Stimulated activated CD4-positive, alpha-beta T cell treated with anti-CD3 and anti-CD28 coated beads, Interleukin-1b, Interleukin-23, amount 100 ng/mL, for 48 hours (primary cell): ENCODE results near the gene GNB1L.

Experiments
- DNase-seq: peaks from one replicate; pipeline ENCODE4 v3.0.0-alpha.2; 2020

Gene GNB1L

GRCh38 chr22:19821523-19822300, 33.0 kb downstream of the GNB1L start:
- DNase-seq: no peak

GRCh38 chr22:19820880-19821522, 33.7 kb downstream of the GNB1L start:
- no peak for DNase-seq

DNA sequence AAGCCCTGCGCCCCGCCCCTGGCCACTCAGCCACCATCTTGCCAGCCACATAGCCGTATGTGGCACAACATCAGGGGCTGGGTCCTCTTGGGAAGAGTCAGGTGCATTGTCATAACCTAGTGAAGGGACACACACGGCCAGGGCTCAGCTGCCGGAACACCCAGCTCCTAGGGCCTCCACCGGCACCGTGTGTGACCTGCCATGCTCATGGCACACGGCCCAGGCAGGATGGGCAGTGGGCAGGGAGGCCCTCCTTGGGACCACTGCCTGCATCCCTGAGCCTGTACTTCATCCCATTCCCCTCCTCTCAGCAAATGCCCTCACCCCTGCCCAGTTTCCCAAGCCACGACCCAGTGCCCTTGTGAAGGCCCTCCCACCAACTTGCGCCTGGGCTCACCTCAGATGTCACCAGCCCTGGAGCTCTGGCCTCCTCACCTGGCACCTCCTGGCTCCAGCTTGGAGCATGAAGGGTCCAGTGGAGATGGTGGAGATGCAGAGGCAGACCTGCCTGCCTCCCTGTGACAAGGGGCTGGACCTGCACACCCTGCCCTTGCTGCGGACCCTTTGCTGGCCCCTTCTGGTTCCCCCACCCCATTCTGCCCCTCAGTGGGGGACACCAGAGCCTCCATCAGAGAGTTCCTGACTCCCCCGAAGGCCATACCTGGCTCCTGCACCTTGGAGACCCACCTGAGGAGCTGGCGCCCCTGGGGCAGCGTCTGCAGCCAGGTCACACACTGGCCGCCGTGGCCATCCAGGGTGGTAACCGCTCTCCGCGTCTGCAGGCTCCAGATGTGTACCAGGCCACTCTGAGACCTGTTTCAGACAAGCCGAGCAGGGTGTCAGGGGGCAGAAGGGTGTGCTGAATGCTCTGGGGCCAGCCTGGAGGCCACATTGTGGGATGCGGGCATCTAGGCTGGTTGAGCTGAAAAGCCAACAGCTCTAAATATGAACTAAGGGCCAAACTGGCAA, 34.5 kb downstream of the GNB1L start:
- DNase-seq: no peak

GRCh38 chr22:19819208-19819910, 35.3 kb downstream of the GNB1L start:
- no peak for DNase-seq

DNA sequence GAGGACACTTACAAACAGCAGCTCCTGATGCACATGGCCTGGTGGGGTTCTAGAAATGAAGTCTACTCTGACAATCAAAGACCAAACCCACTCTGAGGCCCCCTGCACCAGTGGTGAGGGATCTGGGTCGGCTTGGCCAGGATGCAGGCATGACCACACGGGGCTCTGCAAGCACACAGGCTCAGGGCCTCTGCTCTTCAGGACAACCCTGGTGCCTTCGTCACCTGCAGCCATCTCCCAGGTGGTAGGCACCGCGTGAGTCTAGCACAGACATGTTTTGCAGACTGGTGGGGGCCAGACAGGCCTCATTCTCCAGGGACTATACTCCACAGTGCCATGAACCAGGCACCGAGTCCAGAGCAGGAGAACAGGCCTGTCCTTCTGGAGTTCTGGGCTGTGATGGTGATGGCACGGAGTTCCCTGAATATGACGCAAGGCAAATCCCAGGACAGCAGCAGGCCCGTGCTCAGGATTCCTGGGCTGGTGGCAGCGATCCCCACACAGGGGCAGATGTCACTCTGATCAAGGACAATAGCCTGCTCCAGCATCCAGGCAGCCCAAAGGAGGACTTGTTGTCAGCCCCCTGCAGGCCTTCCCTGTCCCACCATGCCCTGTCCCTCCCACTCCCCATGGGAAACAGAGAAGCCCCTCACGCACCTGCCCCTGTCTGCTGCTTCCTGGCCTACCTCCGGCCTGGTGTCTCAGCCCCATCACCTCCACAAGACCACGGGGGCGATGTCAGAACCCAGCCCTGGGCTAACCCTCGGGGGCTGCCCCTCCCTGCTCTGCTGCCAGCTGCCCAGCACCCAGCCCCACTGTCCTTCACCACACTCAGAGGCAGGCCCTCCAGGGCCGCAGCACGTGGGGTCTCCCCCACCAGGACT, 36.1 kb downstream of the GNB1L start:
- no peak for DNase-seq

DNA sequence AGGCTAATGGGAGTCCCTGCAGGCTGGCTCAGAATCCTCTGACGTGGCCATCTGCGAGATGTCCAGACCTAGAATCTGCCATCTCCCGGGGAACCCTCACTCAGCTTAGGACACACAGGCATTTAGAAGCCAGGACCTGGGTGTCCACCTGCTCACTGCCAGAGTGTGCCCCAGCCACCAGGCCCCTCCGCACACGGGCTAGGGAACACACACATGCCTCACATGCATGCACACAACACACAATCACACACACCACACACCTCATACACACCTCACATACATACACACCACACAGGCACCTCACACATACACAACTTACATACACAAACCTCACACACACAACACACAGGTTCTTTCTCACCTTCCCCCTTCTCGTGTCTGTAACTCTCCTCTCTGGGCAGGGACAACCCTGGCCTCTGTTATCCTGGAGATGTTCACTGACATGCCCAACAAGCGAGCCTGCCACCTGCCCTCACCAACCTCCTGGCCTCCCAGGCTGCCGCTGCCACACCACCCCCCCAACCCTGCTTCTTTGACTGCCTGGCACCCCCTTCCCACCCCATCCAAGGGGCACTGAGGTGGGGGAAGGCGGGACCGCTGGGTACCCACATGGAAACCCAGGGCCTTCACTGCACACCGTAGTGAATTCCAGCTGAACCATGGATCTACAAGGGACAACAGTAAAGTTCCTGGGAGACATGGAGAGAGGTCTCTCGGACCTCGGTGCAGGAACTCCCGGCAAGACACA, 38.1 kb downstream of the GNB1L start:
- no peak for DNase-seq

- DNase-seq: no peak
These were observed 38.8 kb downstream of the GNB1L start for GRCh38 chr22:19815823-19816290.

GRCh38 chr22:19815093-19815822, 39.4 kb downstream of the GNB1L start:
- DNase-seq: no peak

DNA sequence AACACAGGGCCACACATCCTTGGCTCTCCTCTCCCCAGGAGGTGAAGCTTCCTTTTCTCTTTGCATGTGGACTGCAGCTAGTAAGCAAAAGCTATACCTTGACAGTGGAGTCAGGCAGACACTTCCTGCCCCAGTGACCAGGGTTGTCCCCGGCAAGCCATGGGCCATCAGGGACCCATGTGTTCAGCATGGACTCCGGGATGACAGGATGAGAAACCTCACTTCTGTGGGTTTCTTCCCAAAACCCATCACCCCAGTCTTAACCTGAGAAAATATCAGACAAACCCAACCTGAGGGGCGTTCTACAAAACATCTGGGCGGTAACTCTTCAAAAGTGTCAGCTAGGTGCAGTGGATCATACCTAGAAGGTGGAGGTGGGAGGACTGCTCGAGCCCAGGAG, 40.2 kb downstream of the GNB1L start:
- no peak for DNase-seq

DNA sequence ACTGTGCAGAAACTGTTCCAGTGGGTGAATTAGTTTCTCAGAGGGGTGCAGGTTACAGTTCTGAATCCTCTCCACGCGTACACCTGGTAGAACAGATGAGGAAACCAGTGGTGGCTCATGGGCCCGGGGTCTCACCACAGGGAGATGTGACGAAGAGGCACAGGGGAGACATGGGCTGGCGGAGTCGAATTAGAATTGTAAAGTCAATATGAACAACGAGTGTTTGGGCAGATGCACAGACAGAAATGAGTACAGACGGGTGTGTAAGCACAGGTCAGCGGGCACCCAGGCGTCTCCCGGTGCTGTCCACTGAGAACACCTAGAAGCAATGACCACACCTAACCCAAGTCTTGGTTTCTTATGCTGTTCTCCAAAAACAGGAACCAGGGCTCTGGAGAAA, 41.8 kb downstream of the GNB1L start:
- DNase-seq: no peak

GRCh38 chr22:19811811-19812771, 42.6 kb downstream of the GNB1L start:
- no peak for DNase-seq

- DNase-seq: no peak
These were observed 43.5 kb downstream of the GNB1L start for GRCh38 chr22:19811211-19811621.

DNA sequence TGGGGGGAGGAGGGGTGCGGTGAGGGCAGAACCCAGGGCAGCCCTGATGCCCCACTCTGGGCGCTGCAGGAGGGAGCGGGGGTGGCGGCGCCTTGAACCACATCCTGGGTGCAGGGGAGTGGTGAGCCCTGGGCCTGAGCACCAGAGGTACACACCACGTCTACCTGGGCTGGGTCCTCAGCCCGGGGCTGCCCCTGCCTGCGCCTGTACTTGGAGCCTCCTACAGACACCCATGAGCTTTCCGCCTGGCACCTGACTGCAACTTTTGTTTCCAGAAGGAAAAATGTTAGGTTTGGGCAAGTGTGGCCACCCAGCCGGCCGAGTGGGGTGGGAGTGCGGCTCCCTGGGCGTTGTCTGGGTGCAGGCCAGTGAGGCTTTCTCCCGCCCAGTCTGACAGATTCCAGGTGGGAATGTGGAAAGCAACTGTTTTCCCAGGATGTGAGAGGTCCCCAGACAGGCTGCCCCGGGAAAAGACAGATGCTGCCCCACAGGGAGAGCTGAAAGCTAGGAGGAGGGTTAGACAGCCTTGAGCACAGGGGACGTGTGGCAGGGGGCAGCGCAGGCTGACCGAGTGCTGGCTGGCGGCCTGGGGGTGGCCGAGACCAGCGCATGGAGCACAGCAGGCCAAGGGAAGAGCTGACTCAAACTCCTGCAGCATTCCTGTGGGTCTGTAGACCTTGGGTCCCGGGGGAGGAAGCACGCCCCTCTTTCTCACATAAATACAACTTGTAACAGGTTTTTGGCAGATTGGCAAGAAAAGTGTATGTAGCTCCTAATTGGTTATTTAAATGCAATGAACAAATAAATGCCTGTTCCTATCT, 44.1 kb downstream of the GNB1L start:
- DNase-seq: no peak

GRCh38 chr22:19809741-19810140, 44.9 kb downstream of the GNB1L start:
- DNase-seq: no peak

DNA sequence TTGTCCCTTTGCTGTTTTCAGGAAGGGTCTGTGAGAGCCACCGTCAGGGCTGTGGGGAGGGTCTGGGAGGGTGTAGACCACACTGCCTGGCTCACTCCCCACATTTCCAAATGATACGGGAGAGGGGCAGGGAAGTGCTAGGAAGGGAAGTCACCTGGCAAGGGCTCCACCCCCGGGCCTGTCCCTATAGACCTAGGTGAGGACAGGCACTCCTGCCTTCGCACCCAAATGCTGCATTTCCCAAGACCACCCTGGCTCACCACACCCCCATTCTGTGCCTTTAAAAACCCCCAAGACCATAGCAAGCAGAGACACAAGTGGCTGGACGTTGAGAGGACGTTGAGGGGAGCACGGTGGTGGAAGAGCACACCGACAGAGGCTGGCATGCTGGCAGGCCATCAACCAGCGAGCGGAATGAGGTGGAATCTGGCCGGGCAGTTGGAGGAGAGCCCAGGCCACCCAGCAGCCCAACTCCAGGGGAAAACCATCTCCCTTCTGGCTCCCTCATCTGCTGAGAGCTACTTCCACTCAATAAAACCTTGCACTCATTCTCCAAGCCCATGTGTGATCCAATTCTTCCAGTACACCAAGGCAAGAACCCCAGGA, 45.7 kb downstream of the GNB1L start:
- DNase-seq: no peak

DNA sequence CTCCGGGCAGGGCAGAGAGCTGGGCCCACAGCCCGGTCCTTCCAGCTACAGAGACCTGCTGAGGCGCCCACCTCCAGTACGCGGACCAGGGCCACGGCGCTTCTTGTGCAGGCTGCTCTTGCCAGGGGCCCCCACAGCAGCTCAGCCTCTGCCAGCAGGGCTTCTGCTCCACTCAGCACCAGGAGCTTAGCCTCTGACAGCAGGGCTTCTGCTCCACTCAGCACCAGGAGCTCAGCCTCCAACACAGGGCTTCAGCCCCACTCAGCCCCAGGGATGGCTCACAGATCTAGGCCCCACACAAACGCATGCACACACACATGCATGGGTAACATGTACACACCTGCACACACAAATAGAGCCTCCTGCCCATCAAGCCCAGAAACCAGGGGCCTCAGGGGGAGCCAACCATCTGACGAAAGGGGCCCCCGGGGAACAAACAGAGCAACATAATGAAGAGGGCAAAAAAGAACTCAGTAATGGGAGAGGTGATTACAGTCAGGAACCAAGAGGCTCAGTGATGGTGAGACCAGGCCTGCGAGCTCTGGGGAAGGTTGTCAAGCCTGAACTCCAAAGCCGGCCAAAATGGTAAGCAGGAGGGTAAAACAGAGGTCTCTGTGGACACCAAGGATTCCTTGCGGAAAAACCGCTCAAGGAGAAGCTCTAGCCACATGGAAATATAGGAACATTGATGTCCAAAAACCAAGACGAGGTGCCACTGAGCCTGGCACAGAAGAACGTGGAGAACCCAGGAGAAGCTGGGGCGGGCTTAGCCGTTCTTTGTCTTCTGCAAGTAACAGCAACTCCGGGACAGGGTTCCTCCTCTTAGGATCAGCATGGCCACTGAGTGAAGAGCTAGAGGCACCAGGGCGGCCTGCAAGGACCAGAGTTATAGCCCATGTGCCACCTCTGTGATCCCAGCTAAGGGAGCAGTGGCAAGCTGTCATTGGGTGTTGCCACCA, 46.5 kb downstream of the GNB1L start:
- DNase-seq: no peak
